Psoas muscle (tissue), 8 donors: ENCODE results near the gene RARB. TPM values are rescaled to one million over a fixed set of nuclear protein-coding genes. Genes with fewer than 3 reads are reported as not detected.

Source experiments
- ATAC-seq, 4 donors: fragments of 200-7000 bp; cut with Tn5 transposase; one replicate each; pipeline ENCODE4 v1.9.1; 2020; ENCODE audit warnings: moderate library complexity in 3 of 4, mild to moderate bottlenecking in 2 of 4
- DNase-seq, 2 donors: peaks; one replicate each; pipeline ENCODE4 v3.0.0-alpha.2; 2020
- H3K27ac ChIP-seq: fragments of 200-600 bp; one replicate; pipeline ENCODE4 v1.8.0; 2022
- H3K27me3 ChIP-seq, 3 donors: fragments of 200-600 bp in 1 of 3; one replicate each; pipeline versions ENCODE4 v1.6.1 to v1.8.0; 2013 to 2022; ENCODE audit warnings: low read length in 2 of 3, mild to moderate bottlenecking in 2 of 3, moderate library complexity in 1 of 3; ENCODE audit not compliant: insufficient read depth in 3 of 3
- H3K36me3 ChIP-seq, 2 donors: fragments of 200-600 bp in 1 of 2; one replicate each; pipeline versions ENCODE4 v1.6.1 to v1.8.0; 2013 to 2022; ENCODE audit warnings: low read depth in 1 of 2, mild to moderate bottlenecking in 1 of 2, moderate library complexity in 1 of 2; ENCODE audit not compliant: insufficient read depth in 1 of 2
- H3K4me1 ChIP-seq: fragments of 200-600 bp; one replicate; pipeline ENCODE4 v1.8.0; 2022
- H3K4me3 ChIP-seq: fragments of 200-600 bp; one replicate; pipeline ENCODE4 v1.8.0; 2022; ENCODE audit warnings: mild to moderate bottlenecking
- H3K9me3 ChIP-seq: fragments of 200-600 bp; one replicate; pipeline ENCODE4 v1.8.0; 2022
- WGBS, 3 donors: extraction: QIAGEN DNeasy Blood & Tissue Kit; methylation state at CpG; one replicate each; pipeline versions ENCODE4 v1.1.6 to v1.1.7; 2013; 5-methylcytosine and 5-hydroxymethylcytosine counted together
- intact Hi-C, 2 donors: fragments of 100-400 bp; cut with DNase I; formaldehyde crosslinking; loops; one replicate each; pipeline versions ENCODE4 v1.11.0 to v1.14.2; 2022
- polyA plus RNA-seq, 3 donors: library from polyadenylated mRNA; stranded (reverse); fragments of 200-250 nt; gene quantifications; one replicate each; pipeline ENCODE4 v1.2.3, GENCODE V29; 2013
- total RNA-seq, 4 donors: library from RNA; stranded (reverse); fragmentation: NEBNext Ultra II Directional in 2 of 4; extraction: Animal tissue kit (Norgen Biotek cat#: 25700) in 2 of 4; gene quantifications; one replicate each; pipeline versions ENCODE4 v1.2.1 to v1.2.4, GENCODE V29; 2021 to 2023
- TF ChIP-seq, protein P1 (sequence below): fragments of 200-600 bp; IDR thresholded peaks from one replicate; pipeline ENCODE4 v1.8.0; 2022; ENCODE audit warnings: antibody characterized with exemption
- donor health status: healthy with polysubstance abuse.
- donor health status: DM: no; HTN: no; CAD: no; lungs with moderate emphysema.
- donor health status: Bipolar disorder and iron deficiency.
- donor health status: healthy.
- donor health status: DM: yes; HTN: yes; CAD: no.
- donor health status: DM: no; HTN: no; CAD: no.
- donor health status: DM: no; HTN: no; CAD: no.
- donor health status: DM: yes; HTN: yes; CAD: no.

Gene RARB
- total and polyA plus RNA-seq, 7 donors: 1.1 to 5.4 (median 1.9) TPM

DNA sequence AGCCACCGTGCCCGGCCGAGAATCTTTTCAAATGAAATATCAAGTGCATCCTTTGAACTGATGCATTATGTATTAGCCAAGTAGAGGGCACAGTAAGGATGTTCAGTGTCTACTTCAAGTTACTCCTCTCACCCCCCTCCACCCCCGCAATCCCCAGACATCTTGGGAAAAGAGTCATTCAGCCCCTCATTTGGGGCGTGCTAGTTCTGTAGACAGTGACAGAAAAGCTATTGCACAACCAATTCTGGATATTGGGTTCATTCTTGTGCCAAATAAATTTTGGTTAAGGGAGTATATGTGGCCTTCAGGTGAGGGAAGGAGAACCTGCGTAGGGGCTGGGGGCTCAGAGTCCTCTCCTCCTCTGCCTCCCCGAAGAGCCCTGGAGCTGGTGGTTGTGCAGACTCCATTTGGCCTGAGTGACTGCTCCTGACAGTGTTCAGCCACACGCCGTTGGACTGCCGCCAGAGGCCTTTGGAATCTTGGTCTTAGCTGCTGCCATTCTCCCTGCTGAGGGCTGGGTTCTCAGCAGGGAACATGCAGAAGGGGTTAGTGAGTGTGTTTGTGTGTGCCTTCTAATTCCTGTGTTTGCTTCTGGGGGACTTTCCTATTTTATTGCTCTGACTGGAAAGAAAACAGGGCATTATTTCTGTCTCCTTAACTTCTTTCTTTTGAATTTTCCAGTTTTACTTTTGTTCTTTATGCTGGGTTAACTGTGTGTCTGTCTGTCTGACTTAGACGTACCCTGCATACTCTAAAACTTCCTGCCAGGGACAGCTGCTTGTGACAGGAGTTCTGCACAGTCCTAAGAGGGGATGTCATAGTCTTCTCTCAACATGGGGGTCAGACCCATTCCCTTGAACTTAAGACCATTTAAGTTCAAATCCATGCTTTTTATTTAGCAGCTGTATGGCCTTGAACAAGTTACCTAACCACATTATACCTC is 21.0 kb downstream of the RARB start:
- intact Hi-C loops: loop anchor here in 1 of 2 donors (5.0 kb wide), 2 partner anchors 63 to 128 kb away; no protein-coding TSS in a partner anchor
- H3K27me3 ChIP-seq: no peaks in the 10 kb centered on the region
- DNase-seq (peak; percentile 85 to 94), ATAC-seq (peak; percentile 84 to 94 (median 90))
- H3K9me3 ChIP-seq: no peaks in the 10 kb centered on the region
- TF ChIP-seq, protein P1, sequence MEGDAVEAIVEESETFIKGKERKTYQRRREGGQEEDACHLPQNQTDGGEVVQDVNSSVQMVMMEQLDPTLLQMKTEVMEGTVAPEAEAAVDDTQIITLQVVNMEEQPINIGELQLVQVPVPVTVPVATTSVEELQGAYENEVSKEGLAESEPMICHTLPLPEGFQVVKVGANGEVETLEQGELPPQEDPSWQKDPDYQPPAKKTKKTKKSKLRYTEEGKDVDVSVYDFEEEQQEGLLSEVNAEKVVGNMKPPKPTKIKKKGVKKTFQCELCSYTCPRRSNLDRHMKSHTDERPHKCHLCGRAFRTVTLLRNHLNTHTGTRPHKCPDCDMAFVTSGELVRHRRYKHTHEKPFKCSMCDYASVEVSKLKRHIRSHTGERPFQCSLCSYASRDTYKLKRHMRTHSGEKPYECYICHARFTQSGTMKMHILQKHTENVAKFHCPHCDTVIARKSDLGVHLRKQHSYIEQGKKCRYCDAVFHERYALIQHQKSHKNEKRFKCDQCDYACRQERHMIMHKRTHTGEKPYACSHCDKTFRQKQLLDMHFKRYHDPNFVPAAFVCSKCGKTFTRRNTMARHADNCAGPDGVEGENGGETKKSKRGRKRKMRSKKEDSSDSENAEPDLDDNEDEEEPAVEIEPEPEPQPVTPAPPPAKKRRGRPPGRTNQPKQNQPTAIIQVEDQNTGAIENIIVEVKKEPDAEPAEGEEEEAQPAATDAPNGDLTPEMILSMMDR: no peak
- H3K4me1 ChIP-seq: peaks cover 36% of the 10 kb centered on the region
- WGBS, 3 donors: 37 to 47% (median 42%) methylated on average over 10 to 11 of the region's 11 CpGs
- H3K4me3 ChIP-seq: no peak overlapping the region
- peak overlapping the region; percentile 74 for H3K27ac ChIP-seq
- H3K36me3 ChIP-seq: no peaks in the 10 kb centered on the region

DNA sequence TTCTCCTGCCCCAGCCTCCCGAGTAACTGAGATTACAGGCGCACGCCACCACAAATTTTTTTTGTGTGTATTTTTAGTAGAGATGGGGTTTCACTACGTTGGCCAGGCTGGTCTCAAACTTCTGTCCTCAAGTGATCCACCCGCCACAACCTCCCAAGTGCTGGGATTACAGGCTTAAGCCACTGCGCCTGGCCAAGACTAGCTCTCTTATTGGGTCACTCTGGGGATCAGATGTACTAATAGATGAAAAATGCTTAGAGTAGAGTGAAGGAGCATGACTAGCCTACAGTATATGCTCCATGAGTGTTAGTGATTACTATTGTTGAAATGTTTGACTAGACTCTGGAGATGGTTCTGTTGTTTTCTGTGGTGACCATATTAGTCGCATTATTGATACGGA is 21.8 kb downstream of the RARB start:
- peak in 2 of 4 donors; percentile 3 to 4 for ATAC-seq
- Histone ChIP-seq H3K4me3 (no peak overlapping the region), H3K36me3 (no peaks in the 10 kb centered on the region), H3K27me3 (no peaks in the 10 kb centered on the region), H3K4me1 (peaks cover 40% of the 10 kb centered on the region), H3K9me3 (no peaks in the 10 kb centered on the region), H3K27ac (peak overlapping the region; percentile 74)
- no peak for DNase-seq
- TF ChIP-seq, protein P1: no peak
- intact Hi-C loops: loop anchor here in 1 of 2 donors (5.0 kb wide), 2 partner anchors 62 to 127 kb away; no protein-coding TSS in a partner anchor
- 65 to 86% (median 70%) methylated on average over 8 of the region's 8 CpGs for WGBS, 3 donors

DNA sequence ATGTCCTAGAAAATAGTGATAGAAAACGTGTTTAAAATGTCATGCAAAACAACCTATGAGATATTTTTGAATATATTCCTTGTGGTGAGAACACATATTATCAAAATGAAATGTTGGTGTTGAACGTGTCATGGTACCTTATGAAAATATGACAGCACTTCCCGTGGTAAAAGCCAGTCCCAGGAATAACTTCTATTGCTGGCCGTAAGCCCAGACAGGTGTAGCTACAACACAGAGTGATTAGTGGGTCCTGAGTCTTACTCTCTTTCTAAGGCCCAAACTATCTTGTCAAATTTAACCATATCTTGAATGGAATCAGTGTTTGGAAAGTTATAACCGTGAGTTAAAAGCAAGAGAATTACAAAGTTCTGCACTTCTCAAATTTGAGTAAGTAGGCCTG is 24.1 kb downstream of the RARB start:
- H3K9me3 ChIP-seq: no peaks in the 10 kb centered on the region
- no peaks in the 10 kb centered on the region for H3K36me3 ChIP-seq
- TF ChIP-seq, protein P1: no peak
- no peaks in the 10 kb centered on the region for H3K27me3 ChIP-seq
- DNase-seq (no peak), ATAC-seq (peak in 2 of 4 donors; percentile 55 to 70)
- peak overlapping the region; percentile 77 for H3K27ac ChIP-seq
- no peak overlapping the region for H3K4me3 ChIP-seq
- peaks cover 57% of the 10 kb centered on the region for H3K4me1 ChIP-seq
- intact Hi-C loops: no loop called here
- 43 to 50% (median 46%) methylated on average over 5 of the region's 5 CpGs for WGBS, 3 donors

DNA sequence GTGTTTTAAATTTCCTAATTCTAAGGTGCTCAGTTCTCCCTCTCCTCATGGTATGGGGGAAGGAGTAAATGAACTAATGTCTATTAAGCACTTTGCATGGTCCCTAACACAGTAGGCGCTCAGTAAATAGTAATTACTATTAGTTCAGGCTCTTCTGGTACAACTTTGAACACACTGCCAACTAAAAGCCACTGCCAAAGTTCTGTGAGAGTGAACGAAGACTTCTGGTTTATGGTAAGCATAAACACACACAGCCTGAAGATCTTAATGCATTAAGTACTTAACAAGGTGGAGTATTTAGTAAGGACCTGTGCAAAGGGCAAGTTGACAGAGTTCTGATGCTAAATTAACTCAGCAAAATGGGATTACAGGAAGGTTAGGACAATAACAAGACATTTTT is 24.7 kb downstream of the RARB start:
- WGBS, 3 donors: 54 to 77% (median 62%) methylated on average over 2 of the region's 2 CpGs
- Histone ChIP-seq H3K27me3 (no peaks in the 10 kb centered on the region), H3K36me3 (no peaks in the 10 kb centered on the region), H3K4me1 (peaks cover 61% of the 10 kb centered on the region), H3K27ac (peak overlapping the region; percentile 77), H3K4me3 (no peak overlapping the region), H3K9me3 (no peaks in the 10 kb centered on the region)
- intact Hi-C loops: no loop called here
- TF ChIP-seq, protein P1: no peak
- DNase-seq: no peak
- ATAC-seq: no peak
